GM10266 (cell line): ENCODE results near the gene MOAP1.

Experiments used
- DNase-seq: peaks from one replicate; pipeline ENCODE4 v3.0.0; 2012; ENCODE audit errors: extremely low spot score
- TF ChIP-seq, protein P1 (sequence below): IDR thresholded peaks from 2 replicates; pipeline ENCODE4 v1.5.1; 2012; ENCODE audit warnings: mild to moderate bottlenecking, low read depth; ENCODE audit not compliant: control insufficient read depth, insufficient read depth; ENCODE audit errors: missing control alignments

Gene MOAP1

DNA sequence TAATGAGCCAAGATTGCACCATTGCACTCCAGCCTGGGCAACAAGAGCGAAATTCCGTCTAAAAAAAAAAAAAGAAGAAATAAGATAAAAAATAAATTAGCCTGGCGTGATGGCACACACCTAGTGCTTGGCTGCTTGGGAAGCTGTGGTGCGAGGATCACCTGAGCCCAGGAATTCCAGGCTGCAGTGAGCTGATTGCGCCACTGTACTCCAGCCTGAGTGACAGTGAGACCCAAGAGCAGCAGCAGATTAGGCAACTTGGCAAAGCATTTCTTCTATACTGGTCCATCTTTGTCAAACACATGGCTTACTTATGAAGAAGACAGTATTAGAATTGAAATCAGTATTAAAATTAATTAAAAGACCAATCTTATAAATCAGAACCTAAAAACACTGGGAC is 15.9 kb upstream of the MOAP1 start:
- DNase-seq: no peak
- TF ChIP-seq, protein P1, sequence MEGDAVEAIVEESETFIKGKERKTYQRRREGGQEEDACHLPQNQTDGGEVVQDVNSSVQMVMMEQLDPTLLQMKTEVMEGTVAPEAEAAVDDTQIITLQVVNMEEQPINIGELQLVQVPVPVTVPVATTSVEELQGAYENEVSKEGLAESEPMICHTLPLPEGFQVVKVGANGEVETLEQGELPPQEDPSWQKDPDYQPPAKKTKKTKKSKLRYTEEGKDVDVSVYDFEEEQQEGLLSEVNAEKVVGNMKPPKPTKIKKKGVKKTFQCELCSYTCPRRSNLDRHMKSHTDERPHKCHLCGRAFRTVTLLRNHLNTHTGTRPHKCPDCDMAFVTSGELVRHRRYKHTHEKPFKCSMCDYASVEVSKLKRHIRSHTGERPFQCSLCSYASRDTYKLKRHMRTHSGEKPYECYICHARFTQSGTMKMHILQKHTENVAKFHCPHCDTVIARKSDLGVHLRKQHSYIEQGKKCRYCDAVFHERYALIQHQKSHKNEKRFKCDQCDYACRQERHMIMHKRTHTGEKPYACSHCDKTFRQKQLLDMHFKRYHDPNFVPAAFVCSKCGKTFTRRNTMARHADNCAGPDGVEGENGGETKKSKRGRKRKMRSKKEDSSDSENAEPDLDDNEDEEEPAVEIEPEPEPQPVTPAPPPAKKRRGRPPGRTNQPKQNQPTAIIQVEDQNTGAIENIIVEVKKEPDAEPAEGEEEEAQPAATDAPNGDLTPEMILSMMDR: no peak

DNA sequence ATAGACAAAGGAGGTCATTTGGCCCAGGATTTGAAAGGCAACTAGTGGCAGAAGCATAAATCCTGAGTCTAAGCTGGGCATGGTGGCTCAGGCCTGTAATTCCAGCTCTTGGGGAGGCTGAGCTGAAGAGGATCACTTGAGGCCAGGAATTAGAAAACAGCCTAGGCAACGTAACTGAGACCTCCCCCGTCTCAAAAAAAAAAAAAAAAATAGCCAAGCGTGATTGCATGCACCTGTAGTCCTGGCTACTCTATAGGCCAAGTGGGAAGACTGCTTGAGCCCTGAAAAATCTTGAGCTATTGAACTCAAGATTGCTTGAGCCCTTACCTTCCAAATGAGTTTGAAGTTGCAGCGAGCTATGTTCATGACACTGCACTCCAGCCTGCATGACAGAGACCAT is 14.3 kb upstream of the MOAP1 start:
- no peak for DNase-seq
- TF ChIP-seq, protein P1: no peak

DNA sequence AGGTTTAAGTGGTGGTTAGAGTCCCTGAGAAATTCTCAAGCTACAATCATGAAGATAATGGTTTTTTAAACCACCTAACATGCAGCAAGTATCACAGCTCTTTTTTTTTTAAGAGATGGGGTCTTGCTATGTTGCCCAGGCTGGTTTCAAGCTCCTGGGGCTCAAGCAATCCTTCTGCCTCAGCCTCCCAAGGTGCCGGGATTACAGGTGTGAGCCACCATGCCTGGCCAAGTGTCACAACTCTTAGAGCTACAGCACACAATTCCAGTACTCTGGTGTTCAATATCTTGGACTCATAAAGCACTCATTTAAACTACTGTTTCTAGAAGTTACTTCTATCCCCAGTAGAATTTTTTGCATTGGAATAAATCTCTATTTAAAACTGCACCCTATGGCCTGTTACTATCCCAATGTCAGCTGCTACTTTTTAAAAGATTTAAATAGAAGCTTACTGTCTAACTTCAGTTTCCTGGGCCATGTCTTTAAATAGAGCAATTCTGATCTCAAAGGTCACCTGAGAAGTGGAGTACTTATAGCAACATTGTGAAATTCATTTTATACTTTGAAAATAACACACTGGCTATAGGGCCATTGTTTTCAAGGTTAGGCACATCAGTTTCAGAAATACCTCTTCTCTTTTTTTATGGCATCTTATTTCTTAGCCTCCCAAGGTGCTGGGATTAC is 10.8 kb upstream of the MOAP1 start:
- DNase-seq: no peak
- TF ChIP-seq, protein P1: no peak

DNA sequence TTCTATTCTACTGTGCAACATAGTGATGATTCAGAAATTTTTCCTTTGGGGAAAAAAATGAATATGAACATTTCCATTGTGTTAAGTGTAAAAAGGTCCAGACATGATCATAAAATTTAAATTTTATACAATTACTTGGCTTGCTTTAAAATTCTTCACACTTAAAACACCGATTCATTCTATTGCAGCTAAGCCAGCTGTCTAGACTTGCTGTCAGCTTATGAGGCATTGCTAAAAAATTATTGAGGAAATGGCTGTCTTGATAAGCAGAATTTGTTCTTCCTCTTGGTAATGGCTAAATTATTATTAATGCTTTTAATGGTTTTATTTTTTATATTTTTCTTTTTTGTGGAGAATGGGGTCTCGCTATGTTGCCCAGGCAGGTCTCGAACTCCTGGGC is 2.3 kb upstream of the MOAP1 start:
- TF ChIP-seq, protein P1: no peak
- DNase-seq: no peak

DNA sequence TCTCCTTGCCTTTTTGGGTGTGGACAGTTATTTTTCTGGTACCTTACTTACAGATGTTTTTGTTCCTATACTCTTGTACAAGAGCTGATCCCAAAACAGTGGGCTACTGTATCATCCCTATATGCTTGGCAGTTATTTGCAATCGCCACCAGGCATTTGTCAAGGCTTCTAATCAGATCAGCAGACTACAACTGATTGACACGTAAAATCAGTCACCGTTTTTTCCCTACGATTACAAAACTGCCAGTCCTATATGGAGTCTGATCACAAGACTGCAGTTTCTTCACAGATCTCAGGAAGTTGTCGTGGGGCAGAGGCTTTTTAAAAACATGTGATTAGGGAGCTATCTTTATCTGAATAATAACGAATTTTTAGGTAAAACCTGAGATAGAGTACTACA is 1.8 kb upstream of the MOAP1 start:
- TF ChIP-seq, protein P1: no peak
- DNase-seq: no peak

DNA sequence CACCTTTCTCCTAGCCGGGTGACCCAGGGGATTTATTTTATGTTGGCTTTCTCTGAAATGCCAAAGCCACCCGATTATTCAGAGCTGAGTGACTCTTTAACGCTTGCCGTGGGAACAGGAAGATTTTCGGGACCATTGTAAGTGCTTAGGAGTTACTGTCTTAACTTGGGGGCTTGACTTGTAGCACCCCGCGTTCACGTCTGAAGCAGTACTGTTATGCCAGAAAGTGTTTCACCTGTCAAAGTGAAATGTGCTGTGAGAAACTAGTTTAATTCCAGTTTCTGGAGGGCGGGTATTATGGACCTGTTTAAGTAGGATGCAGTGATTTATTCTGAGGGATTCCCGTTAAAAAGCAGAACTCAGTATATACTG is 638 bp upstream of the MOAP1 start:
- TF ChIP-seq, protein P1: no peak
- DNase-seq: no peak

DNA sequence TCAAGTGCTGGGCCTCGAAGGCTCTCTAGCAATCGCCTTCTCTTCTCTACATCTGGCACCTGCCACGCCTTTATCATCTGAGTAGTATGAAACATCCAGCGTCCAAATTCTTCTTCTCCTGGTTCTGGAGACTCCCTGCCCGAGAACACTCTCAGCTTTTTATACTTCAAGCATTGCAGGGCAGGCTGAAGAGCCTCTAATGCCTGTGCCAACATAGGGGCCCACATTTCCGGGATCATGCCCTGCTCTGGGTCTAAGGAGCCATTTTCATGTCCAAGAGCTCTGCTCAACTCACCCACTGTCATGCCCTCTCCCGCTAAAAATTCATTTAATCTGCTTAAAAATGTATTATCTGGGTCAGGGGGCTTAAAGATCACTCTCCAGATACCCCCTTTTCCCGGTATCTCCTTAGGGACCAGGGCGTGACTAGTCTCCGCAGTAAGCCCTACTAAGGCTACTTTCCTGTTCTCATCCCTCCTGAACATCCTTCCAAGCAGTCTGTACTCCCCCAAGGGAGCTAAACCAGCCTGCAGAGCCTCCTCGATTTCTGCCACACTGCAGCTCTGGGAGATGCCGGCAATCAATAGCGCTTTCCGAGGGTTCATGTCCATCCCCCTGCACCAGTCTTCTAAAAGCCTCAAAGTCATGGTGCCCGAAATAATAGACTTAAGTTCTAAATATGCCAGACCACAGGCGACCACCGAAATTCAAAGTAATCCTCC is 940 bp downstream of the MOAP1 start:
- no peak for DNase-seq
- TF ChIP-seq, protein P1: no peak
